Measurements from ENCODE around the gene CCN5.
"Not testable (repeated sequence)": the region's sequence is repeated elsewhere in the genome, so short reads cannot be mapped to it uniquely, and the experiment has no call there.

Gene CCN5

DNA sequence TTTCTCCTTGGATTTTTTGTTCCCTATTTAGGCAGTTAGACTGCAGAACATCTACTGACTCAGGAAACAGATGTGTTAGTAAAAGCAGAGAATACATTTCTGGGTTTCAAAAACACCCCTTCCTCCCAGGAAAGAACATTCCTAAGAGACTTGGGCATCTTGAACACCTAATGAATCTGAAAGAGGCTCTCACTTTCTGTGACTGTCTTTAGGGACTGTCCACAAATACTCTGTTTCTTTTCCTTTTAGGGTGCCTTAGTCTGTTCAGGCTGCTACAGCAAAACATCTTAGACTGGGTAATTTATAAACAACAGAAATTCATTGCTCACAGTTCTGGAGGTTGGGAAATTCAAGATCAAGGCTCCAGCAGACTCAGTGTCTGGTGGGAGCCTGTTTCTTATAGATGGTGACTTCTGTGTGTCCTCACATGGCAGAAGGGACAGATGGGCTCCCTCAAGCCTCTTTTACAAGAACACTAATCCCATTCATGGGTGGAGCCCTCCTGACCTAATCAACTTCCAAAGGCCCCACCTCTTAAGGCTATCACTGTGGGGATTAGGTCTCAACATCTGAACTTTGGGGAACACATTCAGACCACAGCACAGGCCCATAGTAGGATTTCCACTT is 19.4 kb upstream of the CCN5 start:
- no peak for DNase-seq

- no peak for DNase-seq
These were observed 18.9 kb upstream of the CCN5 start for GRCh38 chr20:44696315-44696714.

DNA sequence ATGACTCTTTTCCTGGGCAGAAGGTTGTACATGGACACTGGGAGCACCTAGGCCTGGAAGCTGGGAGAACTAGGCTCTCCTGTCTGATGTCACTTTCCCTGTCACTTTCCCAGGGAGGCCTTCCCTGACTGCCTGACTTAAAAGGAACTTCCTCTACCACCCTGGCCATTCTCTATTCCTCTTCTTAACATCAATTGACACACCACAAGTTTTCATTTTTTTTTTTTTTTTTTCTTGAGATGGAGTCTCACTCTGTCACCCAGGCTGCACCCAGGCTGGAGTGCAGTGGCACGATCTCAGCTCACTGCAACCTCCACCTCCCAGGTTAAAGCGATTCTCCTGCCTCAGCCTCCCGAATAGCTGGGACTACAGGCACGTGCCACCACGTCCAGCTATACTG is 18.1 kb upstream of the CCN5 start:
- DNase-seq: not testable (repeated sequence)

GRCh38 chr20:44698351-44698750 is 16.8 kb upstream of the CCN5 start:
- no peak for DNase-seq

GRCh38 chr20:44700306-44700705 is 14.9 kb upstream of the CCN5 start:
- DNase-seq: no peak

DNA sequence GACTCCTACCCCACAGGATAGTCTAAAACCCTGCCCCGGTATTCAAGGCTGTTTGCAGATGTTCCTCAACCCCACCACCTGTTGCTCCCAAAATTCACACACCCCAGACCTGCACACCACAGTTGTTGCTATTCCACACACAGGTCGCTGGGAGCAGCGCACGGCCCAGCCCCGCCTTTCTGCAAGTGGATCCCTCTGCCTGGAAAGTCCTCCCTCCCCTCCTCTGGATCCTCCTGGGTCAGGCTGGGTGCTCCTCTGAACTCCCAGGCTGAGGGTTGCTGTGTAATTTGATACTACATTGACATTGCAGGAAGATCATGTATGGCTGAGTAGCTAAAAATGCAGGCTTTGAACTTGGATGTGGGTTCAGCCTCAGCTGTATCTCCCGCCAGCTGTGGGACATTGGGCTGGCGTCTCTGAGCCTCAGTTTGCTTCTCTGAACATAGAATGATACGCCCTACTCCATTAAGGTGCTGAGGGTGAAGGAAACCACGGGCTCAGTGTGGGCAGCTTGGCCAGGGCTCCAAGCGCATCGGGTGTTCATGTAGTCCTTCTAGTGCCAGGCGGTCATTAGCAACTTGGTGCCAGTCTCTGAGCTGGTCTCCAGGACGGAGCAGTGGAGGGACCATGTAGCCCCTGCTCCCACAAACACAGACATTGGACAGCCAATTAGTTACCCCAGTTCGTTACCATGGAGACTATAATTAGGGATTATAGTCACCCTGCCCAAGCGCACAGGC is 13.9 kb upstream of the CCN5 start:
- no peak for DNase-seq

DNA sequence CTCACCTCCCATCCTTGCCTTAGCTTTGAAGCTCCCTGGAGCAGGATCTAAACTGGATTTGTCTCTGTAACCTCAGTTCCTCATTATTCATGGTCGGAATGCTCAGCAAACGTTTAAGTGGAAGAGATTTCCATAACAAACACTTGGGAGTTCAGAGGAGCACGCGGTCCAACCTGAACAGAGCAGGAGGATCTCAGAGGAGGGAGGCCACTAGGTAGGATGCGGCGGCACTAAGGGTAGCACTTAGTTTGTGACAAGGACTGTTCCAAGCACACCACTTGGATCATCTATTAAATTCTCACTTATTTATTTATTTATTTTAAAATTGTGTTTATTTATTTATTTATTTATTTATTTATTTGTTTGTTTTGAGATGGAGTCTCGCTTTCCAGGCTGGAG is 13.3 kb upstream of the CCN5 start:
- DNase-seq: no peak

- no peak for DNase-seq
These were observed 12.4 kb upstream of the CCN5 start for GRCh38 chr20:44702776-44703175.

- DNase-seq: no peak
These were observed 11.8 kb upstream of the CCN5 start for GRCh38 chr20:44703183-44703925.

DNA sequence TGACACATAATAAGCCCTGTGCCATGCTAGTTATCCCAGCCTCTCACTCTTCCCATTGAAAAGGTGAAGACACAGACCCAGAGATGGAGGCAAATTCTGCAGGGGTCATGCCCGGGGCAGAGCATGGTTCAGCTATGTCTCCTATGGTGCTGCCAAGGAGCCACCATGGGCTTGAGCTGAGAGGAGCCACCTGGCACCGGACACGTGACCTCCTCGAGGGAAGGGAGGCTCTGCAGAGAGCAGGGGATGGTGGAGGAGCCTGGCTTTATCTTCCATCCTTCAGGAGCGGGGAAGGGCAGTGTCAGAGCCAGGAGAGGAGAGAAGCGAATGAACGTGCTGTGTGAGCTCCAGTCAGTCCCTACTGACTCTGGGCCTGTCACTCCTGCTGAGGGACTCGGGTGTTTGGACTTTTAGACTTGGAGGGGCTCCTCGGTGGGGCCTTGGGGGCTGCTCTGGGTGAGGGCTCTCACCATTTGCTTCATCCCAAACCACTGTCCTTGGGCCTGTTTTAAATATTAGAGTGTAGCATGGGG is 11.1 kb upstream of the CCN5 start:
- DNase-seq: no peak

DNA sequence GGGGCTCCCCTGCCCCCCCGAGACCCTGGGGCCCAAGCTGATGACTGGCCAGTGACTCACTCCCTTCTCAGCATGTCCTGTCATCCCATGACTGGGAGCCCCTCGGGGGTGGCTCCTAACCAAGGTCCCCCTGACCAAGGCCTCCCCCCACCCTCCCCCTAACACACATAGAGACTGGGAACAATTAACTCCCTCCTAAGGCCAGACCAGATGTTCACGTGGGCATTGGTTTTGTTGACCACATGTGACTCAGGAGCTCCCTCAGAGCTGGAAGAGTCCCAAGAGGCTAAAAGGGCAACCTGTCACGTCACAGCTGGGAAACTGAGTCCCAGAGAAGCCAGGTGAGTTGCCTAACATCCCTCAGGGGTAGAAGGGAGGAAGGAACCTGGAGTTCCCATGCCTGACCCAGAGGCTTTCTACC is 10.6 kb upstream of the CCN5 start:
- no peak for DNase-seq

DNA sequence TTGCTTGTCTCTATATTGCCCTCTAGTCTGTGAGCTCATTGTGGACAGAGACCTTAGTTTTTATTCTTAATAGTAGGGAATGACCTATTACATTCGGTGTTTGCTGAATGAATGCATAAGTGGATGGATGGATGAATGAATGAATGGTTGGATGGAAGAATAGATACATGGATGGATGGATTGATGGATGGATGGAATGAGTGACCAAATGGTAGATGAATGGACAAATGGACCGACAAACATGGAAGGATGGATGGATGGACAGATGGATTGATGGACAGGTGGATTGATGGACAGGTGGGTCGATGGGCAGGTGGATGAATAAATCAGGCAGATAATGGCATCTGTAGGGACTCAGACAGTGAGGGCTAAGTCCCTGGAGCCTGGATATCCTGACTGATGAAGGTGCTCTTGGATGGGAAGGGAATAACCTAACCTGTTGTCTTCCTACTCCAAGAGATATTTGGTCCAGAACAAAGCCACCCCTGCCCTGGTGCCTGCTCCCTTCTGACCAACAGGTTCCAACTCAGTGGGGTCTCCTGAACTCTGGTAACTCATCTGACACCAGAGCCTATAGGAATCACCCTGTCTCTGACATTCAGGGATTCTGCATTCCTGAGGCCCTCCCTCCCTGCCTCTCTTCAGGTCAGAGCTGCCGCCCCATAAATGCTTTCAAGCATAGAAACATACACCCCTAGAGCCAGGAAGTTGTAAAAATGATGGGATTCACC is 9.6 kb upstream of the CCN5 start:
- no peak for DNase-seq

GRCh38 chr20:44706301-44707017 is 8.7 kb upstream of the CCN5 start:
- no peak for DNase-seq

- DNase-seq: no peak
These were observed 8.1 kb upstream of the CCN5 start for GRCh38 chr20:44707018-44707579.

- DNase-seq: no peak
These were observed 5.8 kb upstream of the CCN5 start for GRCh38 chr20:44709380-44709779.

DNA sequence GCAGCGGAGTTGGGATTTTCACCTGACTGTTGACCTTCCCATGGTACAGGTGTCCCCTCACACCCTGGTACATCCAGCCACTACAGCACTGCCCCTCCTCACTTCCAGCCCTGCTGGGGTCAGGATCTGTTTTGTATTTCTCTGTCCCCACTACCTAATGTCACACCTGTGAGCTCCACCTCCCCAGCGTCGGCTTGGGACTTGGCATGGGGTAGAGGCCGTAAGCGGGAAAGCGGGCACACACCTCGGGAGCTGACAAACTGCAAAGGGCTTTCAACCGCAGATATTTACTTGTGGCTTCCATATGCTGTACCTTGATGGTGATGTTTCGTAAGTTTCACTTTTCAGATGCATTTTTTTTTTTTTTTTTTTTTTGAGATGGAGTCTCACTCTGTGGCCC is 5.4 kb upstream of the CCN5 start:
- no peak for DNase-seq

DNA sequence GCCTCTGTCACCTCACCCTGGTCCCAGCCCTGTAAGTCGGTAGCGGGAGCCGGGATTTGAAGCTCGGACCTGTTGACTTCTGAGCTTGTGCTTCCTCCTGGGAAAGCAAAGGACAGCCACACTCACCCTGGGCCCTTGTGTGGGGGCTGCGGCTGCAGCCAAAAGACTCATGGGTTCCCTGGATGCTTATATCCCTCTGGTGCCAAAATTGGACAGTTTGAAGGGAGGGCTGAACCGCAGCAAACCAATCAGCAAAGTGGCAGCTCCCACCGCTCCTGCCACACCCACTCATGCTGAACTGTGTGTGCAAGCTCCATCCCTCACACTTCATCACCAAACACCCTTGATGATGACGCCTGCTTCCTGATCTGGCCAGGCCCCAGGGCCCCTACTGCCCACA is 3.9 kb upstream of the CCN5 start:
- DNase-seq: no peak

GRCh38 chr20:44714102-44714700 is 968 bp upstream of the CCN5 start:
- no peak for DNase-seq

GRCh38 chr20:44715499-44716308 is 535 bp downstream of the CCN5 start:
- no peak for DNase-seq

DNA sequence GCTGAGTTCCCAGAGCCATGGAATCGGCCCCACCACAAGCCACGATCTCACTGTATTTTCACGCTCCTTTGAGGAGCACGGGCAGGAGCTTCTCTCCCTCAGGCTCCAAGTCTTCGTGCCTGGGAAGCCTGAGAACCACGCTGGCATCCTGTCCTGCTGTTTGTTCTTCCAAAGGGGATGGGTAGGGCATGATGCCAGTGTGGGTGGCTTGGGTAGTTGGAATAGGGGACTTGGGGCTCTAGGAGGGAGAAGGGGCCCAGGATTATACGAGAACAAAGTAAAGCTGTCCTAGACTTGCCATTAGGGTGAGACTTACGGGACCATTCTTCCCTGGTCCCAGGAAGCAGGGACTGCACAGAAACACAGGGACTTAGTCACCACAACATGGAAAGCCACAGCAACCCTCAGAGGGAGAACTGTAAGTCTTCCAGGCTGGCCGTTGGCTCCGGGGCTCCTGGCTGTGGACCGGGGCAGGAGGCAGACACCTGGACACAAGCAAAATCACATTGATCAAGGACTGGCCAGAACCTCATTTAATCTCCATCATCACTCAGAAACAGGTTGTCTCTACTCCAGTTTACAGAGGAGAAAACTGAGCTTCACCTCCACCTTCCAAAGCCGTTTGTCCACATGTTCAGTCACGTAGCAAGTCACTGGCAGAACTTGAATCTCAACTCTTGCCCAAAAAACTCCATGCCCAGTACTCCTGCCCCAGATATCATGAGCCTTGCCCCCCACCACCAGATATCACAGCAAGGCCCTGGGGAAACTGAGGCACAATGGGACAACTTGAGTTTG is 1.3 kb downstream of the CCN5 start:
- no peak for DNase-seq

Data from CD4-positive, alpha-beta T cell treated with Interferon gamma for 1 hour (primary cell).